Measurements from ENCODE around the gene CHD1L.

The CHD1L gene

DNA sequence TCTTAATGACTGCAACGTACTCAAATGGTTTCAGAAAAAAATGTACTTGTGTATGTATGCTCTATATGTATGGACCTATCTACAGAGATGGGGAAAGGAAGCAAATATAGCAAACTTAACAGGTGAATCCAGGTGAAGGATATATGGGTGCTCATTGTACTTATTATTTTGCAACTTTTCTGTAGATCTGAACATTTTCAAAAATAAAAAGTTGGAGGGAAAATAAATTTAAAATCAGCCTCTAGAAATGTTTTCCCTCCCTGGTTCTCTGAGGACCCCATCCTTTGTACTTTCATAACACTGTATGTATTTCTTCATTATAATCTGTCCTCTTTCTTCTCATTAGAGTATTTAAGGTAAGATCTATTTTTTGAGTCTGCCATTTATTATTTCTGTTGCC, 35.3 kb upstream of the CHD1L start:
- Histone ChIP-seq H3K4me3 (ENCODE audit: low read depth, low read length) (no peak overlapping the region), H3K36me3 (replicated peaks) (no peaks in the 10 kb centered on the region), H3K27ac (no peak overlapping the region), H3K27me3 (replicated peaks) (no peaks in the 10 kb centered on the region)
- TF ChIP-seq CTCF (IDR thresholded peaks at IDR 0.05; ENCODE audit: low read depth, low read length, missing control alignments): no peak
- in situ Hi-C loops (cut with HindIII; ENCODE audit: low pct_ligation_motif_present, low sequenced_read_pairs): no loop called here
- no peak for DNase-seq

DNA sequence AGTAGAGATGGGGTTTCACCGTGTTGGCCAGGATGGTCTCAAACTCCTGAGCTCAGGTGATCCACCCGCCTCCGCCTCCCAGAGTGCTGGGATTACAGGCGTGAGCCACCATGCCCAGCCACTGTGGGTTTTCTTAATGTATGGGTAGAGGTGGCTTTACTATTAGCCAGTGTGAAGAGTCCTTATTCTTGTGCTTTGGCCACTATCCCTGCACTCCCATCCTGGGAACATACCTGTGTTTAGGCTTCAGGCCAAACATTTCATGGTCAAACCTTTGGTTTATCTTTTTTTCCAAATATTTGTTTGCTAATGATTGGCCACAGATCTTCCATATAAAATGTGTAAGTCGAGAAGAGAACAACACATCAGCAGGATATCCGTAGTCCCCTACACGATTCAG, 33.9 kb upstream of the CHD1L start:
- in situ Hi-C loops (cut with HindIII; ENCODE audit: low pct_ligation_motif_present, low sequenced_read_pairs): no loop called here
- TF ChIP-seq CTCF (IDR thresholded peaks at IDR 0.05; ENCODE audit: low read depth, low read length, missing control alignments): no peak

DNA sequence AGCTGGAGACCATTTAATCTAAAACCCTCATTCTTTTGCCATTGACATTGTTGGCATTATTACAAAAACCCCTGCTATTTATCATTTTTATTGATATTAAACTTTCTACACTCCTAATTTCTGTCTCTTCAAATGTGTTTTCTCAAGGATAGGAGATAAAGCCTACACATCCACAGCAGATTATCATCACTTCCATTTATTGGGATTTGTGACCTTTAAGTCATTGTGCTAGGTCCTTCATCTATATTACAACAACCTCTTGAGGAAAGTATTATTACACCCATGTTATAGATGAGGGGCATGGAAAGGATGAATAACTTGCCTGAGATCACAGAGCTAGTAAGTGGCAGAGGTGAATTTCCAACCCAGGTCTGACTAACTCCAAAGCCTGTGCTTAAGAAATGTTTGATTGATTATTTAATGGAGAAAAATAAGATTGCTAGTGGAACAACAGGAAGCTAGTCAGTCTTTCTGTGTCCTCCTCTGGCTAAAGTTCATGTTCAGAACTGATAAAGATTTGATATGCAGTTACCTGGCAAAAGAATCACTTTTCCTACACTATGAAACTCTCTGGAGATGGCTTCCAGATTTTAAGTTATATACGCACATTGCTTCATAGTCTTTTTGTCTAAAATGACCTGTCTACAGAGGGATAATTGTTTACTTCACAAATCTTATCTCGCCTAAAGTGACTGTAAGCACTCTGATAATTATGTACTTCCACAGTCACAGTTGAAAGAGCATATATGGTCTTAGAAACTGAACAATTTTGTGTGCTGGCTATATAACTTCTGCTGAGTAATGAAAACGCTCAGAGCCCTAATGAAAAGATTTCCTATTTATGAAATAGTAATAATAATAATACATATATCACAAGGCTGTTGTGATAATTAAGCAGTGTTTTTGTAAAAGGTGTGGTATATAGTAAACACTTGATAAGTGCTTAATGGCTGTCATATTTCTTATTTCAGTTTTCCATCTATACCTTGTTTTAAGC, 32.4 kb upstream of the CHD1L start:
- no peak for TF ChIP-seq CTCF (IDR thresholded peaks at IDR 0.05; ENCODE audit: low read depth, low read length, missing control alignments)
- Histone ChIP-seq H3K27ac (no peak overlapping the region), H3K36me3 (replicated peaks) (no peaks in the 10 kb centered on the region), H3K27me3 (replicated peaks) (no peaks in the 10 kb centered on the region), H3K4me3 (ENCODE audit: low read depth, low read length) (no peak overlapping the region)
- in situ Hi-C loops (cut with HindIII; ENCODE audit: low pct_ligation_motif_present, low sequenced_read_pairs): no loop called here
- no peak for DNase-seq

More for the DNA sequence above, 33.9 kb upstream of the CHD1L start:
- H3K27ac ChIP-seq: no peak overlapping the region
- no peaks in the 10 kb centered on the region for H3K27me3 ChIP-seq (replicated peaks)
- H3K4me3 ChIP-seq (ENCODE audit: low read depth, low read length): no peak overlapping the region
- no peak for DNase-seq
- H3K36me3 ChIP-seq (replicated peaks): no peaks in the 10 kb centered on the region

DNA sequence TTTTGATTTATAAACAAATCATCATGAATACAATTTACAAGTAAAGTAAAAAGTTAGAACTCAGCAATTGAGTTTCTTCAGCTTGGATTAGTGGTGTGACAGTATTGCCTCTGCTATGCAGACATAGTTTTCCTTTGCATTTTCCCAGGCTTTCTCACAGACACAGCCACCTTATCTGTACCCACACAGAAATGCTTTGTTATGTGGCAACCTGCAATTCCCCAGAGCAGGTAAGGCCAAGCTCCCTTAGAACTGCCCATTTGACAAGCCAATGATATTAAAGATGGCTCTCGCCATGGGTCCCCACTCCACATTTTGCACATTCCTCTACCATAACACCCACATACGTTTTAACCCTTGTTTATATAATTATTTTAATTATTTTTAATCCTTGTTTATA, 31.5 kb upstream of the CHD1L start:
- no peaks in the 10 kb centered on the region for H3K27me3 ChIP-seq (replicated peaks)
- in situ Hi-C loops (cut with HindIII; ENCODE audit: low pct_ligation_motif_present, low sequenced_read_pairs): no loop called here
- no peak overlapping the region for H3K4me3 ChIP-seq (ENCODE audit: low read depth, low read length)
- H3K36me3 ChIP-seq (replicated peaks): no peaks in the 10 kb centered on the region
- TF ChIP-seq CTCF (IDR thresholded peaks at IDR 0.05; ENCODE audit: low read depth, low read length, missing control alignments): no peak
- DNase-seq: no peak
- H3K27ac ChIP-seq: no peak overlapping the region

DNA sequence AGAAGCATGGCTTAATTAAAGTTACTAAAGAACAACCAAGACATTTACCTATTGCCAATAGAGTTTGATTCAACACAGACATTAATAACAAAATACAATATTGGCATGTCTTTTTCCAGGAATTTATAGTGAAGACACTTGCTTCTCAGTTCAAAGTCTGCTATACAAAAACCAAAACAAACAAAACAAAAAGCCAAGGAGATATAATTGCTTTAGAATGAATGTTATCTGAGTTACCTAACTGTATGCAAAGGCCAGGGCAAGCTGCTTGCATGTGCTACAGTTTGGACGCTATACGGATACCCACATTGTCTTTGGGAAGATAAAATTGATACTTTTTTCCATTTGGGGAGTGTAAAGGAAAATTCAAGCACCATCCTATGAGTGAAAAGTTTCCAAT, 30.9 kb upstream of the CHD1L start:
- H3K27ac ChIP-seq: no peak overlapping the region
- H3K4me3 ChIP-seq (ENCODE audit: low read depth, low read length): no peak overlapping the region
- DNase-seq: no peak
- no peaks in the 10 kb centered on the region for H3K36me3 ChIP-seq (replicated peaks)
- no peak for TF ChIP-seq CTCF (IDR thresholded peaks at IDR 0.05; ENCODE audit: low read depth, low read length, missing control alignments)
- in situ Hi-C loops (cut with HindIII; ENCODE audit: low pct_ligation_motif_present, low sequenced_read_pairs): no loop called here
- H3K27me3 ChIP-seq (replicated peaks): no peaks in the 10 kb centered on the region
